SKM-1 treated with dmso at 0.1 percent for 144 hours (cell line): ENCODE data around the gene CNIH3.

Experiments
- DNase-seq: peaks from one replicate; lab custom pipeline; 2025; ENCODE audit not compliant: unreplicated experiment; lab: John Stamatoyannopoulos, UW

CNIH3 gene

DNA sequence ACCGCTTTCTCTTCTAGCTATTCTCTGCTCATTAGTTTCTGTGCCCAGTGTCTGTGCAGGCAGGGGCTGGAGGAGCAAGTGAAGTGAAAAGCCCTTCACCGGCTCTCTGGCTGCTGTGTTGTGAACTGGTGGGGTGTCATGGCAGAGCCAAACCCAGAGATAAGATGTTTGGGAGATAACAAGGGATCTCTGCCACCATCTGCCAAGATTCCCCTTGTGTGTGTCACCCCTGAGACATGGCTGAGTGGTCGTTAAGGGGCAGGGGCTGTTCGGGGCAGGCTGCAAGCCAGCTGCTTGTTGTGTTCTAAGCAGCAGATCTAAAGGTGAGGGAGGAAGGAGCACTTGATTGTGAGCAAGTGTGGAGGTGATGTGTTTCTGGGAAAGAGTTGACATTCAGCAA, 24.5 kb downstream of the CNIH3 start:
- no peak for DNase-seq

DNA sequence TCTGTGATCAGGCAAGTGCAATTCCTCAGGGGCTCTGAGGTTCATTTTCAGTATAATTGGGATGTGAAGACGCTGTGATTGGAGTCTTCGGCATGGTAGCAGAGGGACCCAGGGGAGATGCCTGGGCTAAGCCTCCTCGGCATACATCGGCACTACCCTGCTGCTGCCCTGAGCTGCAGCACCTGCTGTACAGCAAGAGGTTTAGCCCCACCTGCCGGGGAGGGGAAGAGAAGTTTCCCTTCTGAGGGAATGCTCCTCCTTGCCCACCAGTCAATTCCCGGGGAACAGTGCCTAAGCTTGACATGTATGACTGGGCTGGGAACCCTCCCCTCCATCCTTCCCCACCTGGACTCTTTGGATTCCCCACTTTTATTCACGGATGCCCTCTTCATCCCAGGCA, 24.9 kb downstream of the CNIH3 start:
- no peak for DNase-seq

DNA sequence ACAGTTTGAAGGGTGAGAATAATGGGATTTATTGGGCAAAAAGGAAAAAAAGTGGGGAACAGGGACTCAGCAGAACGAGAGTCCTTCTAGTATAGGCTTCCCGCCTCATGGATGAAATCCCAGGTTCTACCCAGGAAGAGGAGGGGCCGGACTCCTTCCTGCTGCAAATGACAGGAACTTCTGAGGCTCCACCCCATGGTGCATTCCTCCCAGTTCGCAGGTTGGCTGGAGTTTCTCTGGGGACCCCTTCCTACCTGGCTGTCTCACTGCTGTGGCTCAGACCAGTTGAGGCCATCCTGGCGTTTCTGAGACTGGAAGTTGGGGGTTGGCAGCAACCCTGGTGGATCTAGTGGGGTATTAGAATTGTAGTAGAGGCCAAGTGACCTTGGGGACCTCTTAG, 27.5 kb downstream of the CNIH3 start:
- DNase-seq = no peak

DNA sequence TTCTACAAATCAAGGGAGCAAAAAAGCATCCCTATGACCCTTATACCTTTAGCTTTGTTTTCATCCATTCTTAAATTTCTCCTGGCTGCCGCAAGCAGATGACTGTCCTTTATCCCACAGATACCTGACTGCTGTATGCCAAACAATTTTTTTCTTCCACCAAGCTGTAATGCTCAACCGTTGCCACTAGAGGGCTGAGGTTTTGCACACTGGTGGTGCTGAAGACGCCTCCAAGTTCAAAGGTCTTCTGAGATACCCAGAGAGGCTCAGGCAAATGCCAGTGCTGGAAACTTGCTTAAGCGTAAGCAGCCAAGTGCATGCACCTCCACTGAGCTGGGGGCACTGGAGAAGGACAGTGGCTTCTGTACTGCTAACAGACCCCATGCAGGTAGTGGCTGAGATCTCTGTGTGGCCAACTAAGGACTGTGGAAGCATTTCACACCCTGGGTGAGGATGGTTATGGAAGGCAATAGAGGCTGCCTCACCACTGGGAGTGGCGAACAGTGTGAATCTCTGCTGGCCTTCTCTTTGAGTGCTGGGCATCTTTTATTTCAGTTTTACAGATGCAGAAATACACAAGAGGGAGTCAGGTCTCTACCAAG, 28.5 kb downstream of the CNIH3 start:
- peak; percentile 33 for DNase-seq

DNA sequence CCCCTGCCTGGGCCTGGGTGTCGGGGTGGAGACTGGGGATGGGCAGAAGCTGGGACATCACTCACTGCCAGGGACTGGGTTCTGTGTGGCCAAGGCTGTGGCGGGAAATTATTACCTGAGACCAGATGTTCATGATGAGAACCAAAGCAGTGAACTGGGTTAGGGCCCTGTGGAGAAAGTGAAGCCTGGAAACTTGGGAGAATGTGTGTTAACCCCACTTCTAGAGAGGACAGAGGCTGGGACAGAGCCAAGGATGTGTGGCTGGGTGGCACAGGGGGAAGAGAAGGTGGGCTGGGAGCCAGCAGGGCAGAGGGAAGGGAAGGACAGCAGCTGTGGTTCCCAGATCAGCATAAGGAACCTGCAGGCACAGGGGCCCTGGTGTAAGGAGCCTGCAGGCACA, 31.3 kb downstream of the CNIH3 start:
- no peak for DNase-seq

DNA sequence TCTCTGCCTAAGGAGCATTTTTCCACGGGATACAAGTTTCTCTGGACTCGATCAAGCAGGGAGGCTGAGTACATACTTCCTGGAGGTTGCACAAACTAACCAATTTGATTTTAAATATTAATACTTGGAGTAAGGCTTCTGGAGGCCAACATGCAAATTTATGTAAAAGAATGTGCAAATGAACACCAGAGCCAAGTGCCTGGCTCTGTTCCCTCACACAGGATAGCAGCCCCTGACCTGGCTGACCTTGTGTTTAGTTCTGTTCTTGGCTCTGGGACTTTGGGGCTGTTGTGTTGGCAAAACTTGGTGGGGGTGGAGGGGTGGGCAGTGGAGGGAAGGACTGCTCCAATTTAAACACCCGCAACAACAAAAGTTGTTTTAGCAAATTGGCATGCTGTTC, 34.2 kb downstream of the CNIH3 start:
- DNase-seq = no peak

DNA sequence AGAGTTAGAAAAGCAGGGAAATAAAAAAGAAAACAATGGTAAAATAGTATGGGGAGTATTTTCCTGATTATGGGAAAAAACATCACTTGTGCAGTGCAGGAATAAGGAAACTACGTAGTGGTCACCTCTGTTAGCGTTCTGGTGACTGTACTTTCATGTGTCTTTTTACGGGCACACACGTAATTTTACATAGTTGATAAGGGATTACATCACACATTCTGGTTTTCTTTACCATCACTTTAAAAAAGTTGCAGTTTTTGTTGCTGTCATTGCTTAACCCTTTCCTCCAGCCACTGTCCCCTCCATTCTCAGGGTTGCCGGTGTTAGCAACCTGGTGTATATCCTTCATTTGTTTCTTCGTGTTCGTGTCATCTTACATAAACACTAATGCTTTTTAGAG, 35.1 kb downstream of the CNIH3 start:
- DNase-seq = no peak

DNA sequence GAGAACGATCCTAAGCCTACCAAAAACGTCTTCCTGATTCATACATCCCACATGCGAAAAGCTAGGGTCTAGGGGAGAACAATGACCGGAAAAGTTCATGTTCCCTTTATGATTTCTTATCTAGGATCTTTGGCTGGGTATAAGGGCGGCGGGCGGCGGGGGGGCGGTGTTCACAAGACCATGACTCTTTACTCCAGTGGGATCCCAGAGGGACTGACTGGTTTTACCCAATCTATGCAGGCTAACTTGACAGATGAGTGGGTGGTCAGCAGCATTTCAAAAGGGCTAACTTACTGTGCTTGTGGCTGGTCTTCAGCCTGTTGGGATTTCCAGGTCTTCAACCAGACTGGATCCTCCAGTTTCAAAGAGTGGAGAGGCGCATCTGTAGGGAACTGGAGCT, 40.3 kb downstream of the CNIH3 start:
- DNase-seq = no peak

DNA sequence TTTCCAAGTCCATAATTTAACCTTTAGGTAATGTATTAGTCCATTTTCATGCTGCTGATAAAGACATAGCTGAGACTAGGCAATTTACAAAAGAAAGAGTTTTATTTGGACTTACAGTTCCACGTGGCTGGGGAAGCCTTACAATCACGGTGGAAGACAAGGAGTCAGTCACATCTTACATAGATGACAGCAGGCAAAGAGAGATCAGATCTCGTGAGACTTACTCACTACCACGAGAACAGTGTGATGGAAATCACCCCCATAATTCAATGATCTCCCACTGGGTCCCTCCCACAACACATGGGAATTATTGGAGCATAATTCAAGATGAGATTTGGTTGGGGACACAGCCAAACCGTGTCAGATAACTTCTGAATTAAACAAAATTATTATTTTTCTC, 44.0 kb downstream of the CNIH3 start:
- DNase-seq = no peak

DNA sequence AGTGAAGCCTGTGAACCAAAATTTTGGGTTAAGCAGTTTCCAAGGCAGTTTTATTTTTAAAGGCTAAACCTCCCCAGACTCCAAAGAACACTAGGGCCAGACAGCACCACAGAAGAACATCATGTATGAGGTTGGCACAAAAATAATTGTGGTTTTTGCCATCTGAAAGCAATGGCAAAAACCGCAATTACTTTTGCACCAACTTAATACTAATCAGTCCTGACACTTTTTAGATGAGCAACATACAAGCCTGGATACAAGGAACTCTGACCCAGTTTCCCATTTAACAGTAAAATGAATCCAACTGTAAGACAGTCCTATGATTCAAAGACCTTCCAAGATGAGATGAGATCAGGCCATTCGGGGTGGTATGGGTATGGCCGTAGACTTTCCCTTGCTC, 46.8 kb downstream of the CNIH3 start:
- DNase-seq = no peak

DNA sequence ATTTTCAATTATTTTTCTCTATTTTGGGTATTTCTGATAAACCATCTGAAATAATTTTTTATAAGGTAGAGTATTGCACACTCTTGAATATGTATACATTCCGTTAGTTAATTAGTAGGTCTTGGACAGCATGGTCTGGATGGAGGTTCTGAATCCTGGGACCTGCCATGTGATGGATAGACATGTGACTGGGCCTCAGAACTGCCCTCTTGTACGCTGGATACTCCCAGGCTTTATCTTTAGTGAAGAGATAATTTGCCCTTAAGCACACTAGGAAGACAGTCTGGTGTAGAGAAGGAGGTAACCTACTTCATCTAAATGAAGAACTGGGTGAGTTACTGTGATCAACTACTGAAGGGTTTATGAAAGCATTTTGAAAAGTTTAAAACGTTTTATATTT, 48.9 kb downstream of the CNIH3 start:
- DNase-seq = no peak

DNA sequence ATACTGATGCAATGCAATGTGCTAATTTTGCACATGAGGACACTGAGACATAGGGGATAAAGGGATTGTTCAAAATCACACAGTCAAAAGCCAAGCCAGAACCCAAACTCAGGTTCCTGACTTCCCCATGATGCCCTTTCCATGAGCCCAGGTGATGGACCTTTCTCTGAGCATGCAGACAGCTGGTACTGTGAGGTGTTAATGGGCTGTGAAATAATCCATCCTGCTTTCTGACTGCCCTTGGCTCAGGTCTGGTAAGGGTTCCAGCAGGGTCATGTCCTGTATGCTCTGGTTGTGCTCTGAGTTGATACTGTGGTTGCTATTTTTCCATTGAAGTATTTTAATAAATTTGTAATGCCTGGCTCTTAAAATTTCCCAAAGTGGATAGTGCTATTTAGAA, 50.0 kb downstream of the CNIH3 start:
- no peak for DNase-seq

DNA sequence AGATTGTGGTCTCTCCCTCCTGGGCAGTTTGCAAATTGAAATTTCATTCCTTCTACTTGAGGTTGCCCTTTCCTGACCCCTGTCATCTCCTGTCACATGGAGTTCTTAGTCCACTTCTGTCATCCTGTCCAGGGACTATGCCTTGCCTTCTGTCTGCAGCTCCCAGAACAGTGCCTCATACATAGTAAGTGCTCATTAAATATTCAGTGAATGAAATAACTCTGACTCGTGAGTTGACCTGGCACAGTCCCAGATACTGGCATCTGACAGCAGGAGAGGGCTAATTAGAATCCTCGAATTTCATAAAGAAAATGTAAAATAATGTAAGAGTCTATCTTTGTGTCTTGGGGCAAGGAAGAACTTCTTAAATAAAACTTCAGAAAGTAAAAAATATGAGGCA, 50.8 kb downstream of the CNIH3 start:
- no peak for DNase-seq

DNA sequence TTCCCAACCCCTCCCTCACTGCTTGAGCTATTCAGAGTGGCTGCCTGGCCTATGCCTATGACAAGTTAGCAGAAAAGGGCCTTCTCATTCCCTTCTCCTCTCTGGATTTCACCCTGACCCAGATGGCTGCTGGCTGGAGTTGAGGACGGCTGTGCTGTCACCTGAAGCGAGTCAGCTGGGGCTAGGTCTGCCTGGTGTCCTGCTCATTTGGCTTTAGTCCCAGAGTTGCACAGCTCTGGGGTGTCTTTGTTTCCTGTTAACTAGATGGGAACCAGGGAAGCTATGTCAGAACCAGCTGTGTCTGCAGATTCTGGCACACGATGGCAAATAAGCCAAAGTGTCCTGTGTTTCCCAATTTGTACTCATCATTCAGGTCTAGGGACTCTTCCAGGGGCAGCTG, 52.9 kb downstream of the CNIH3 start:
- no peak for DNase-seq

DNA sequence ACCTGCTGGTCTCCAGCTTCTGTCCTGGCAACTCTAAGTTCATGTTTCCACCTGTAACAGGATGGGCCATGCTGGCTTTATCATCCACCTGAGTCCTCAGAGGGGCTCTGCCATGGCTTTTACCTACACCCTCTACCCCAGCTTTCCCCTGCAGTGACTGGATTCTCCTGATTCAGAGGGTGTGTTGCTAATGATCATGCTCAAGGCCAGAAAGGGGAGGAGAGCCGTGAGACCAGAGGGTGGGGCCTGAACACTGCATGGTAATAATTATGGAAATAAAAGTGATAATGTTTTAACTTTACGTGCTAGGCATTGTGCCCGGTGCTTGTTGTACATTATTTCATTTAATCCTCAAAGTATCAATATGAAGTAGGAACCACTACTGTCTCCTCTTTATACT, 53.3 kb downstream of the CNIH3 start:
- no peak for DNase-seq

DNA sequence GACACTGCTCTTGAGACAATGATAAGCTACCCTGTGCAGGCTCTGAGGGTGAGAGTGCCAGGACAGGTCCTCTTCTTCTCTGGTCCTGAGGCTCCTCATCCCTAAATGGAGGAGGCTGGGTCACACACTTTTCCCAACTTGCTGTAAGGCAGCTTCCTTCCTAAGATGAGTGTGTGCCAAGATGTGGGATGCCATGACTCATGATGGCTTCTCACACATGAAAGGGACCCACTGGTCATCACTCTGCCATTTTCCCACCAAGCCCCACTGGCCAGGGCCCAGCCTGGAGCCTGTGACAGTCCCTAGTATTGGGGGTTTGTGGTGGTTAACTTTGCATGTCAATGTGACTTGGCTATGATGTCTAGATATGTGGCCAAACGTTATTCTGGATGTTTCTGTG, 54.4 kb downstream of the CNIH3 start:
- no peak for DNase-seq

DNA sequence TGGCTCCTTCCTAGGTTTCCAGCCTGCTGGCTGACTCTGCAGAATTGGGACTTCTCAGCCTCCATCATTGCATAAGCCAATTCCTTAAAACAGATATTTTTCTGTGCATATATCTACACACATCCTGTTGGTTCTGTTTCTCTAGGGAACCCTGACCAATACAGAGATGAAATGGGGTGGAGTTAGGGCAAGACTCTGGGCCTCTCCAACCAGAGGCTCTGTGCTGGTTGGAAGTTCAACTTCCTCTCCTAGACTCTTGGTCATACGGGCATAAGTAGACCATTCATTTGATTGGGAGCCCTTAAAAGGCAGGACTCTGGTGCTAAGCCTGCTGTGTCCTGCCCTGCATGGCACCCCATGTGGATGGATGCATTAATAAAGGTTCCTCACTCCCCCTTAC, 55.0 kb downstream of the CNIH3 start:
- DNase-seq = no peak

DNA sequence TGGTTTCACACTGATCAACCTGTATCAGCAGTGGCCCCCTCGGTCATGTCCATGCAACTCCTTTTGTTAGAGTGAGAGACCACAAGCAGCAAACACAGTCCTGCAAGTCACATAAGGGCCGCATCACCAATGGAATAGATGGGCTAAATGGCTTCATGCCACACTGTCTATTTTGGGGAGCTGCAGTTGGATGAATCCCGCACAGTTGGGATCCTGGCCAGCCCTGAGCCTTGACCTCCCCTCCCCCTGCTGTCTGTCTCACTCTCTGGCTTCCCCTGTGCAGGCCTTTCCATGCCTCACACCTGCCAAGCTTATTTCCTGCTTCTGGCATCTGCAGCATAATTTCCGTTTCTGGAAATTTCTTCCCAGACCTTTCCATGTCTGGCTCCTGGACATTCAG, 57.0 kb downstream of the CNIH3 start:
- no peak for DNase-seq

DNA sequence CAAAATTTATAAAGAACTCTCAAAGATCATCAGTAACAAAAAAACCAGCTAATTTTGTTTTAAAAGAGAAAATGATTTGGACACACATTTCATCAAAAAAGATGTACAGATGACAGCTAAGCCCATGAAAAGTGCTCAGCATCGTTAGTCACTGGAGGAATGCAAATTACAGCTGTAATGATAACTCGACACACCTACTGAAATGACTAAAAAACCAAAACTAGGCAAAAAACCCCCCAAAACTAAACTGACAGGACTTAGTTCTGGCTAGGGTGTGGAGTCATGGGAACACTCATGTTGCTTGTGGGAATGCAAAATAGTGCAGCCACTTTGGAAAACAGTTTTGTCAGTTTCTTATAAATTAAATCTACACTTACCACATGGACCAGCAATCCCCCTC, 59.5 kb downstream of the CNIH3 start:
- DNase-seq = no peak

DNA sequence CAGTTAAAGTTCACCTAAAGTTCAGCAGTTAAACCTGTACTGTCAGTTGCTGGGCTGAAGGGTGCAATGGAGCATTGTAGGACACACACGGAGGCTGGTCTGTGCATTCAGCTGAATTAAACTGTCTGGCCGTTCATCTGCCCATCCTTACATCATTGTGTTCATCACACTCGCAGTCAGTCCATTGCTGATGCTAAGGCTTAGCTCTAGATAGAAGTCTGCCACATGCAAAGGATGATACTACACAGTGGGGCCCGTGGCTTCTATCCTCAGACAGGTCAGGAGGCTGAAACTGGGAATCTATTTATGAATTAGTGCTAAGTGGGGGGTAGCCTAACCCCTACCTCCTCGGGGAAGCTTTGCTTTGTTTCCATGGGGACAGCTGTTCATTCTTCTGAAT, 60.4 kb downstream of the CNIH3 start:
- no peak for DNase-seq

DNA sequence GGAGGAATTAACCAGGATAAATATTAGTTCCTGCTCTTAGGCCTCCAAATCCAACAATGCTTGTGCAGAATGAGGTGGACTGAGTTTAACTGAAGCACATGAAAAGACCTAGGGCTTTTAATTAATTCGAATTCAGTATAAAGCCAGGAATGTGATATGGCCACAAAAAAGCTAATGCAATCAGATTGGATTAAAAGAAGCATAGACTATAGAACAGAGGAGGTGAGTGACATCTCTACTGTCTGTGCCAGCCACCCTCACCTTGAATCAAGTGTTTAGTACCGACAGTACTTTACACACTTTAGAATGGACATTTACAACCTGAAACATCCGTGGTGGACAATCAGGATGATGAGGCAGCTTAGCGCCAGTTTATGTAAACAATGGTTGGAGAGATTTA, 62.1 kb downstream of the CNIH3 start:
- no peak for DNase-seq

DNA sequence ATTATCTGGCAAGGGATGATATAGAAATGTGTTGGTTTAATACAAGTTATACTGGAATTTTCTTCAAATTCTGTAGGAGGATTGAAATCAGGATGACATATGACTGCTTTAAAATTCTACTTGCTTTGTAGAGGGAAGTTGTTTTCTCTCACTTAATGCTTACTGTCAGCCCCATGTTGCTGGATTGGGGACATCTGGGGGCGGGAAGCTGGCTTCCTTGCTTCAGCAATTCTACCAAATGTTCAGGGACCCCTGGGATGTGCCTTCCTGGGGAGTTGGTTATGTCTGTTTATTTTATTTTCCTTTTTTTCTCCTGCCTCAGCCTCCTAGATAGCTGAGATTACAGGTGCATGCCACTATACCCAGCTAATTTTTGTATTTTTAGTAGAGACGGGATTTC, 63.5 kb downstream of the CNIH3 start:
- no peak for DNase-seq

DNA sequence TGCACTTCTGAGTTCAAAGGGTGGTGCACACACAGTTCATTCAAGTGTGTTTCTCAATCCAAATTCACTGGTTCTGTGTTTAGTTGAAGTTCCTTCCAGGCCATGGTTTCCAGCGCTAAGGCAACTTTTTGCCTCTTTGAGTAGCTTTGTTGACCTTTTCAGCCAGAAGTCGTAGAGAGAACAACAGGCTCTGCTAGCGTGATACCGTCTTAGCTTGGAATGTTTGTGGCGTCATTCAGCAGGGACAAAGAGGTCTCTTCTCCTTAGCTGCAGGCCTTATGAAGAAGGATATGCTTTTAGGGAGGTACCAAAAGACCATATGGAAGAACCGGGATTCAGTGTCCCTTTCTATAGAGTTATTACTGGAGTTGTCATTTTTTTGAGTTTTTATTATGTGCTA, 65.7 kb downstream of the CNIH3 start:
- DNase-seq = no peak

DNA sequence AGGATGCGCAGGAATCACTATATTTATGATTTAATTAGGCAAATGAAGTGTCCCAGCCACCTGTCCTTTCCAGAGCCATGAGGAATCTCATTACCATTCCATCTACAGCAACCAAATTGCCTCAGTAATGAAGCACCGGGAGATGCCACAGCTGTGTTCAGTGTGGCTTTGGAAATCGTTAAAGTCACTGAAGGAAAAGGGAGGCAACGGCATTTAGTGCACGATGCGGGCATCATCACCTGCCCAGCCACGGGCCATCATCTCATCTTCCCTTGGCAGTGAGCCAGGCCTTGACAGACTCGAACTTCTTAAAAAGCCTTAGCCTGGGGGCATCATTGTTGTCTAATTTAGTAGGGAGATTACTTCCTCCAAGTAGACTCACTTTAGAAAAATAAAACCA, 67.8 kb downstream of the CNIH3 start:
- DNase-seq = no peak
